Measurements from ENCODE around the gene RNF214. TPM values are rescaled to one million over a fixed set of nuclear protein-coding genes. Genes with fewer than 3 reads are reported as not detected.

The RNF214 gene
- total RNA-seq, 2 donors from 2014 or later = 14.6 to 21.8 TPM

- H3K4me1 ChIP-seq (ENCODE audit: control insufficient read depth in 1 of 2, low read depth in 2 of 2) = no peaks in the 10 kb centered on the region
- no peak overlapping the region for H3K27ac ChIP-seq
- no peak overlapping the region for H3K4me3 ChIP-seq
These were observed 45.5 kb upstream of the RNF214 start for GRCh38 chr11:117187007-117187406.

GRCh38 chr11:117187428-117187798 lies 45.1 kb upstream of the RNF214 start:
- Histone ChIP-seq H3K36me3 (peaks cover 46% of the 10 kb centered on the region), H3K4me3 (no peak overlapping the region), H3K9me3 (no peaks in the 10 kb centered on the region), H3K4me1 (ENCODE audit: control insufficient read depth in 1 of 2, low read depth in 2 of 2) (no peaks in the 10 kb centered on the region), H3K27me3 (replicated peaks; ENCODE audit: insufficient read depth) (no peaks in the 10 kb centered on the region), H3K27ac (no peak overlapping the region)
- no peak for ATAC-seq (ENCODE audit: insufficient number of reproducible peaks, low FRiP score, low read depth)
- TF ChIP-seq CTCF (IDR thresholded peaks at IDR 0.05) = no peak
- DNase-seq (ENCODE audit: low spot score) = no peak

More at GRCh38 chr11:117187007-117187406, 45.5 kb upstream of the RNF214 start:
- H3K9me3 ChIP-seq = no peaks in the 10 kb centered on the region
- peaks cover 48% of the 10 kb centered on the region for H3K36me3 ChIP-seq
- no peak for TF ChIP-seq CTCF (IDR thresholded peaks at IDR 0.05)
- ATAC-seq (ENCODE audit: insufficient number of reproducible peaks, low FRiP score, low read depth) = no peak
- H3K27me3 ChIP-seq (replicated peaks; ENCODE audit: insufficient read depth) = no peaks in the 10 kb centered on the region
- no peak for DNase-seq (ENCODE audit: low spot score)

- no peaks in the 10 kb centered on the region for H3K27me3 ChIP-seq (replicated peaks; ENCODE audit: insufficient read depth)
- H3K9me3 ChIP-seq = no peaks in the 10 kb centered on the region
- H3K36me3 ChIP-seq = peaks cover 46% of the 10 kb centered on the region
- DNase-seq (ENCODE audit: low spot score) (no peak), ATAC-seq (ENCODE audit: insufficient number of reproducible peaks, low FRiP score, low read depth) (no peak)
- no peaks in the 10 kb centered on the region for H3K4me1 ChIP-seq (ENCODE audit: control insufficient read depth in 1 of 2, low read depth in 2 of 2)
- H3K27ac ChIP-seq = no peak overlapping the region
- no peak overlapping the region for H3K4me3 ChIP-seq
- no peak for TF ChIP-seq CTCF (IDR thresholded peaks at IDR 0.05)
These were observed 44.5 kb upstream of the RNF214 start for GRCh38 chr11:117187799-117188481.

- Histone ChIP-seq H3K4me1 (ENCODE audit: control insufficient read depth in 1 of 2, low read depth in 2 of 2) (no peaks in the 10 kb centered on the region), H3K27ac (no peak overlapping the region), H3K4me3 (no peak overlapping the region), H3K9me3 (no peaks in the 10 kb centered on the region), H3K36me3 (peaks cover 53% of the 10 kb centered on the region), H3K27me3 (replicated peaks; ENCODE audit: insufficient read depth) (no peaks in the 10 kb centered on the region)
- no peak for ATAC-seq (ENCODE audit: insufficient number of reproducible peaks, low FRiP score, low read depth)
- no peak for TF ChIP-seq CTCF (IDR thresholded peaks at IDR 0.05)
- no peak for DNase-seq (ENCODE audit: low spot score)
These were observed 43.8 kb upstream of the RNF214 start for GRCh38 chr11:117188620-117189081.

- no peak overlapping the region for H3K27ac ChIP-seq
- no peak for ATAC-seq (ENCODE audit: insufficient number of reproducible peaks, low FRiP score, low read depth)
- peaks cover 56% of the 10 kb centered on the region for H3K36me3 ChIP-seq
These were observed 43.1 kb upstream of the RNF214 start for GRCh38 chr11:117189191-117189940.

More at GRCh38 chr11:117189191-117189940, 43.1 kb upstream of the RNF214 start:
- Histone ChIP-seq H3K9me3 (no peaks in the 10 kb centered on the region), H3K4me1 (ENCODE audit: control insufficient read depth in 1 of 2, low read depth in 2 of 2) (no peaks in the 10 kb centered on the region), H3K27me3 (replicated peaks; ENCODE audit: insufficient read depth) (no peaks in the 10 kb centered on the region), H3K4me3 (no peak overlapping the region)
- no peak for TF ChIP-seq CTCF (IDR thresholded peaks at IDR 0.05)
- no peak for DNase-seq (ENCODE audit: low spot score)
